ENCODE data around the gene EWSR1. TPM values are rescaled to one million over a fixed set of nuclear protein-coding genes. Genes with fewer than 3 reads are reported as not detected.
"Not testable (repeated sequence)": the region's sequence is repeated elsewhere in the genome, so short reads cannot be mapped to it uniquely, and the experiment has no call there.

The EWSR1 gene
- total RNA-seq, 1 experiment from 2014 or later: 298 TPM

GRCh38 chr22:29335656-29336055 is 67.6 kb downstream of the EWSR1 start:
- Histone ChIP-seq H3K4me1 (no peaks in the 10 kb centered on the region), H3K27ac (no peak overlapping the region), H3K9me3 (replicated peaks) (no peaks in the 10 kb centered on the region), H3K27me3 (no peaks in the 10 kb centered on the region), H3K36me3 (peaks cover 4% of the 10 kb centered on the region; the same call in 1 of the 2 replicates), H3K4me3 (no peak overlapping the region)
- DNase-seq: no peak

GRCh38 chr22:29336751-29337490 is 68.9 kb downstream of the EWSR1 start:
- no peaks in the 10 kb centered on the region for H3K9me3 ChIP-seq (replicated peaks)
- no peak overlapping the region for H3K27ac ChIP-seq
- no peak overlapping the region for H3K4me3 ChIP-seq
- peaks cover 8% of the 10 kb centered on the region; the same call in 1 of the 2 replicates for H3K36me3 ChIP-seq
- H3K27me3 ChIP-seq: no peaks in the 10 kb centered on the region
- H3K4me1 ChIP-seq: no peaks in the 10 kb centered on the region
- no peak for DNase-seq

GRCh38 chr22:29337631-29338284 is 69.7 kb downstream of the EWSR1 start:
- no peak overlapping the region for H3K27ac ChIP-seq
- H3K4me1 ChIP-seq: peaks cover 5% of the 10 kb centered on the region
- H3K4me3 ChIP-seq: no peak overlapping the region
- H3K36me3 ChIP-seq: peaks cover 9% of the 10 kb centered on the region; the same call in 1 of the 2 replicates
- H3K27me3 ChIP-seq: no peaks in the 10 kb centered on the region
- DNase-seq: no peak
- H3K9me3 ChIP-seq (replicated peaks): no peaks in the 10 kb centered on the region

- no peak overlapping the region for H3K27ac ChIP-seq
- H3K27me3 ChIP-seq: no peaks in the 10 kb centered on the region
- peaks cover 11% of the 10 kb centered on the region for H3K4me1 ChIP-seq
- H3K4me3 ChIP-seq: no peak overlapping the region
- H3K9me3 ChIP-seq (replicated peaks): no peaks in the 10 kb centered on the region
- no peak for DNase-seq
- peaks cover 9% of the 10 kb centered on the region; the same call in 1 of the 2 replicates for H3K36me3 ChIP-seq
Observed at GRCh38 chr22:29338398-29338797, 70.3 kb downstream of the EWSR1 start.

DNA sequence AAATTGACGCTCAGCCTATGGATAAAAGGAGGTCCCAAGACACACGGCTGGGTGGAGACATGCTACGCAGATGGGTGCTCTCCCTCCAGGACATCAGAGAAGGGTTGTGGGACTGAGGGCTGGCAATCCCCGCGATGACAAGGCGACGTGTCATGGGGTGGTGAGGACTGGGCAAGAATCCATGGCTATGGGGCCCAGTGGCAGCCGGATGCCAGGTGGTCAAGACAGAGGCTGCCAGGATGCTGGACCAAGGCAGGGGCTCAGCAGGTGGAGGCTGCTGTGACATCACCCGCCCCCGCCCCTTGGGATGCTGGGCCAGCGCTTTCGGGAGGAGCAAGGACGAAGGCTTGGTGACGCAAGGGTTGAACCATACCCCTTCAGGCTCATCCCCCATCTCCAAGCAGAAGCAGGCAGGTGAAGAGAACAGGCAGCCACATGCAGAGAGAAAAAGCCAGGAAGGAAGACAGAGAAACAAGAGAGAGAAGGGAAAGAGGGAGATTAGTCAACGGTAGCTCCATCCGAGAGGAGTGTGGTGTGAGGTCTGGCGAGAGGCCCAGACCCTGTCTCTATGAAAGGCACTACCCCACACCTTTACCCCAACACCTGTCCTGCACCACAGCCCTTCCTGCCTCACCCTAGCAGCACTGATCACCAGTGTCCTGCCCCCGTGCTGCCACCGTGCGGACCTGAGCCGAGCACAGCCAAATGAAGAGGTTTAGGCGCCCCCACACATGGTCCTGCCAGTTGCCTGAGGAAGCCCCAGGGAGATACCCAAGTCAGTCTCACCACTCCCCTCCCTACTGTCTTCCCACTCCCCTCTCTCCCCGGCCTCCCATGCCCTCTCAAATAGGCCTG is 71.5 kb downstream of the EWSR1 start:
- no peak for DNase-seq
- H3K4me1 ChIP-seq: peaks cover 20% of the 10 kb centered on the region
- H3K27ac ChIP-seq: no peak overlapping the region
- no peaks in the 10 kb centered on the region for H3K27me3 ChIP-seq
- H3K36me3 ChIP-seq: peaks cover 9% of the 10 kb centered on the region; the same call in 1 of the 2 replicates
- no peaks in the 10 kb centered on the region for H3K9me3 ChIP-seq (replicated peaks)
- no peak overlapping the region for H3K4me3 ChIP-seq

GRCh38 chr22:29340566-29340965 is 72.5 kb downstream of the EWSR1 start:
- Histone ChIP-seq H3K9me3 (replicated peaks) (no peaks in the 10 kb centered on the region), H3K36me3 (peaks cover 9% of the 10 kb centered on the region; the same call in 1 of the 2 replicates), H3K4me1 (peaks cover 23% of the 10 kb centered on the region), H3K27me3 (no peaks in the 10 kb centered on the region), H3K4me3 (no peak overlapping the region), H3K27ac (no peak overlapping the region)
- no peak for DNase-seq

GRCh38 chr22:29341056-29341848 is 73.2 kb downstream of the EWSR1 start:
- Histone ChIP-seq H3K9me3 (replicated peaks) (no peaks in the 10 kb centered on the region), H3K27ac (no peak overlapping the region), H3K4me1 (peaks cover 25% of the 10 kb centered on the region), H3K27me3 (no peaks in the 10 kb centered on the region), H3K36me3 (peaks cover 9% of the 10 kb centered on the region; the same call in 1 of the 2 replicates), H3K4me3 (no peak overlapping the region)
- no peak for DNase-seq

GRCh38 chr22:29341849-29342127 is 73.7 kb downstream of the EWSR1 start:
- no peak for DNase-seq
- no peak overlapping the region for H3K4me3 ChIP-seq
- H3K36me3 ChIP-seq: peaks cover 9% of the 10 kb centered on the region; the same call in 1 of the 2 replicates
- H3K27me3 ChIP-seq: no peaks in the 10 kb centered on the region
- no peak overlapping the region for H3K27ac ChIP-seq
- H3K9me3 ChIP-seq (replicated peaks): no peaks in the 10 kb centered on the region
- H3K4me1 ChIP-seq: peaks cover 29% of the 10 kb centered on the region

DNA sequence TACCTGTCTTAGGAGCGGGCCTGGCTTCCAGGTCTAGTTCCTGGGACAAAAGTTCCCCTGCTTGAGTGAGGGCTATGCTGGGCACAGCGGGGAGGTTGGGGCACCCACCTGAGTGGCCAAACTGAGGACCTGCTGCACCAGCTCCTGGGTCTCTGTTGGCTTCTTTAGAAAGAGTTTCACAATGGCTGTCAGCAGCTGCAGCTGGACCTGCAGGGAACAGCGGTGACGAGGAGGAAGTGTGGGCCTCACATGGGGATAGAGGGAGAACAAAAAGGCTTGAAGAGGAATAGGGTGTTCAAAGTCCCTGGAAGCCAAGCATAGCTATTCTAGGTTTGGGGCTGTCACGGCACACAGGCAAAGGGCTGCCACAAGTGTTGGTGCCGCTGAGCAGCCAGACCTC is 74.1 kb downstream of the EWSR1 start:
- peaks cover 33% of the 10 kb centered on the region for H3K4me1 ChIP-seq
- no peaks in the 10 kb centered on the region for H3K27me3 ChIP-seq
- DNase-seq: no peak
- peaks cover 9% of the 10 kb centered on the region; the same call in 1 of the 2 replicates for H3K36me3 ChIP-seq
- no peak overlapping the region for H3K4me3 ChIP-seq
- no peak overlapping the region for H3K27ac ChIP-seq
- H3K9me3 ChIP-seq (replicated peaks): no peaks in the 10 kb centered on the region

- peak in 1 of 2 experiments; percentile 17 for DNase-seq
Observed at GRCh38 chr22:29342577-29343312, 74.7 kb downstream of the EWSR1 start.

GRCh38 chr22:29343313-29343805 is 75.3 kb downstream of the EWSR1 start:
- Histone ChIP-seq H3K36me3 (peaks cover 17% of the 10 kb centered on the region; the same call in 1 of the 2 replicates), H3K4me1 (peaks cover 34% of the 10 kb centered on the region), H3K4me3 (no peak overlapping the region), H3K9me3 (replicated peaks) (no peaks in the 10 kb centered on the region), H3K27ac (peak overlapping the region; percentile 56), H3K27me3 (no peaks in the 10 kb centered on the region)
- peak; percentile 33 to 57 for DNase-seq

More at GRCh38 chr22:29342577-29343312, 74.7 kb downstream of the EWSR1 start:
- Histone ChIP-seq H3K27me3 (no peaks in the 10 kb centered on the region), H3K4me1 (peaks cover 34% of the 10 kb centered on the region), H3K4me3 (no peak overlapping the region), H3K9me3 (replicated peaks) (no peaks in the 10 kb centered on the region), H3K36me3 (peaks cover 13% of the 10 kb centered on the region; the same call in 1 of the 2 replicates), H3K27ac (peak overlapping the region; percentile 56; the same call in 1 of the 2 replicates)

DNA sequence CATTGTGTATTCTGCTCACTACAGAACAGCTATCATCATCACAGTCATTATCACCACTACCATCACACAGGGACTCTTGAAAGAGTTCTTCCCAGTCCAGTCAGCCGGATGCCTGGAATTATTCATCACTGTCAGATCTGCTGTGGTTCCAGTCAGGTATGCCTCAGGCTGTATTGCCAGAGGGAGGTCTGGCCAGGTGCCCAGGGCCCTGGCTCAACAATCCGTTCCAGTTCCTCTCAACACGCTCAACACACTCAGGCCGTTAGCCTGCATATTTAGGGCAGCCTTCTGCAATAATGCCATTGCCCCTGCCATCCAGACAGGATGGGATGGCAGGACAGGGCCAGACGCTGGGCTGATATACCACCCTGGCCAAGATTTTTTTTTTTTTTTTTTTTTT is 76.1 kb downstream of the EWSR1 start:
- no peak overlapping the region for H3K4me3 ChIP-seq

DNA sequence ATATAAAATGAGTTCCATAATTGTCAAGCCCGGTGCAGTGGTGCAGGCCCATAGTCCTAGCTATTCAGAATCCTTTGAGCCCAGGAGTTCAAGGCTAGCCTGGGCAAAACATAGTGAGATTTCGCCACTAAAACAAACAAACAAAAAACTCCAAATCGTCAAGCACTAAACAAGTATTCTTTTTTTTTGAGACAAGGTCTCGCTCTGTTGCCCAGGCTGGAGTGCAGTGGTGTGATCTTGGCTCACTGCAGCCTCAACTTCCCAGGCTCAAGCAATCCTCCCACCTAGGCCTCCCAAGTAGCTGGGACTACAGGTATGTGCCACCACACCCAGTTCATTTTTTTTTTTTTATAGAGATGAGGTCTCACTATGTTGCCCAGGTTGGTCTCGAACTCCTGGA is 76.8 kb downstream of the EWSR1 start:
- DNase-seq; H3K4me3 ChIP-seq; H3K27me3 ChIP-seq; H3K9me3 ChIP-seq (replicated peaks): not testable (repeated sequence)
- H3K36me3 ChIP-seq: peaks cover 18% of the 10 kb centered on the region; the same call in 1 of the 2 replicates
- peak overlapping the region; percentile 56 for H3K27ac ChIP-seq
- H3K4me1 ChIP-seq: peaks cover 34% of the 10 kb centered on the region

More for the DNA sequence above, 76.1 kb downstream of the EWSR1 start:
- Histone ChIP-seq H3K36me3 (peaks cover 18% of the 10 kb centered on the region; the same call in 1 of the 2 replicates), H3K27me3 (no peaks in the 10 kb centered on the region), H3K9me3 (replicated peaks) (no peaks in the 10 kb centered on the region), H3K27ac (peak overlapping the region; percentile 56), H3K4me1 (peaks cover 34% of the 10 kb centered on the region)
- DNase-seq: peak; percentile 78 to 88
